Measurements from ENCODE around the gene DEK.
"Not testable (repeated sequence)": the region's sequence is repeated elsewhere in the genome, so short reads cannot be mapped to it uniquely, and the experiment has no call there.

Gene DEK

GRCh38 chr6:18226451-18227105 lies 37.8 kb downstream of the DEK start:
- DNase-seq; H3K4me3 ChIP-seq (ENCODE audit: low read depth, low read length); H3K27me3 ChIP-seq (replicated peaks); H3K27ac ChIP-seq; in situ Hi-C loops (cut with HindIII; ENCODE audit: low pct_ligation_motif_present, low sequenced_read_pairs): not testable (repeated sequence)
- H3K36me3 ChIP-seq (replicated peaks), result peaks cover 21% of the 10 kb centered on the region

DNA sequence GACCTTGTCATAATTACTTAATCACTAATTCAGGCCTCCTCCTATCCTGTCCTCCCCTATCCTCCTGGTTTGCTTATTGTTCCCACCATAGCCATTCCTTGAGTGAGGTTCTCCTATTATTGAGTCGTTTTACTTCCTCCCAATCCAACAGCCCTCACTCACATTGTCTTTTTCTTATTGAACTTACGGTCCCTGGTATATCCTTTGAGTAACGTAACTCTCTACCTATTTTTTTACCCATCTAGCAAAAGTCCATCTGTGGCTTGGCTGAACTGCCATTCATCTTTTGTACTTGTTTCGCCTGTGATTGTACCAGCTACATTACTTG lies 43.1 kb downstream of the DEK start:
- H3K36me3 ChIP-seq (replicated peaks), result peaks cover 11% of the 10 kb centered on the region

DNA sequence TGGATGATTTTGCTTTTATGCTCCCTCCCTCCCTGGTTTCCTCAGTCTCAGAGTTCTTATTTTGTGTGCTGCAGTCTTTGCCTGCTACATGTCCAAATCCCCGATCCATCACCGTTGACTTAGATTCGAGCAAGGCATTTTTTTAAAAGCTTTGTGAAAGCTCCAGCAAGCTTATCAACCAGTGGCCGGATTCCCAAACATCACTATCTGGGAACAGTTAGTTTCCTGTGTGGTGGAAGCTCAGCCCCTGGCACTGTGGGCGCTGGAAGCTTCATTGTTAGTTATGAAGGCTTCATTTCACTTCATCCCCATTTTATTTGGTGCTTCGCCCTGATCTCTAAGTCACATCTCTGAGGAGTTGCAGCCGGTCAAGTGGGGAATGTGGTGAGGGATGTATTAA lies 44.7 kb downstream of the DEK start:
- in situ Hi-C loops (cut with HindIII; ENCODE audit: low pct_ligation_motif_present, low sequenced_read_pairs), result no loop called here
- TF ChIP-seq, protein P1, sequence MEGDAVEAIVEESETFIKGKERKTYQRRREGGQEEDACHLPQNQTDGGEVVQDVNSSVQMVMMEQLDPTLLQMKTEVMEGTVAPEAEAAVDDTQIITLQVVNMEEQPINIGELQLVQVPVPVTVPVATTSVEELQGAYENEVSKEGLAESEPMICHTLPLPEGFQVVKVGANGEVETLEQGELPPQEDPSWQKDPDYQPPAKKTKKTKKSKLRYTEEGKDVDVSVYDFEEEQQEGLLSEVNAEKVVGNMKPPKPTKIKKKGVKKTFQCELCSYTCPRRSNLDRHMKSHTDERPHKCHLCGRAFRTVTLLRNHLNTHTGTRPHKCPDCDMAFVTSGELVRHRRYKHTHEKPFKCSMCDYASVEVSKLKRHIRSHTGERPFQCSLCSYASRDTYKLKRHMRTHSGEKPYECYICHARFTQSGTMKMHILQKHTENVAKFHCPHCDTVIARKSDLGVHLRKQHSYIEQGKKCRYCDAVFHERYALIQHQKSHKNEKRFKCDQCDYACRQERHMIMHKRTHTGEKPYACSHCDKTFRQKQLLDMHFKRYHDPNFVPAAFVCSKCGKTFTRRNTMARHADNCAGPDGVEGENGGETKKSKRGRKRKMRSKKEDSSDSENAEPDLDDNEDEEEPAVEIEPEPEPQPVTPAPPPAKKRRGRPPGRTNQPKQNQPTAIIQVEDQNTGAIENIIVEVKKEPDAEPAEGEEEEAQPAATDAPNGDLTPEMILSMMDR (IDR thresholded peaks at IDR 0.05; ENCODE audit: low read depth, low read length, missing control alignments), result no peak
- H3K27ac ChIP-seq, result no peak overlapping the region
- peaks cover 9% of the 10 kb centered on the region for H3K36me3 ChIP-seq (replicated peaks)
- no peaks in the 10 kb centered on the region for H3K27me3 ChIP-seq (replicated peaks)
- DNase-seq, result no peak
- no peak overlapping the region for H3K4me3 ChIP-seq (ENCODE audit: low read depth, low read length)

More for the DNA sequence above, 43.1 kb downstream of the DEK start:
- Histone ChIP-seq H3K27ac (no peak overlapping the region), H3K4me3 (ENCODE audit: low read depth, low read length) (no peak overlapping the region), H3K27me3 (replicated peaks) (no peaks in the 10 kb centered on the region)
- DNase-seq, result no peak
- TF ChIP-seq, protein P1 (IDR thresholded peaks at IDR 0.05; ENCODE audit: low read depth, low read length, missing control alignments), result no peak
- in situ Hi-C loops (cut with HindIII; ENCODE audit: low pct_ligation_motif_present, low sequenced_read_pairs), result no loop called here

DNA sequence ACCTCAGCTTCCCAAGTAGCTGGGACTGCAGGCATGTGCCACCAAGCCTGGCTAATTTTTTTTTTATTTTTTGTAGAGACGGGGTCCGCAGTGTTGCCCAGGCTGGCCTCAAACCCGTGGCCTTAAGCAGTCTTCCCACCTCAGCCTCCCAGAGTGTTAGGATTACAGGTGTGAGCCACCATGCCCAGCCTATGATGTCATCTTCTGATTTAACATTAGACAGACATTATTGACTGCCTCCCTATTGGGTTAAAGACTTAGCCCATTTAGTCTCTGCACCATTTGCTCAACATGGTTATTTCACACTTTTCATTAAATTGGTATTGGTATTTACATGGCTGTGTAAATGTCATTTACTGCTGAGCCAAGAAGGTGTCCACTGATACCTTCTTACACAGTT lies 46.1 kb downstream of the DEK start:
- in situ Hi-C loops (cut with HindIII; ENCODE audit: low pct_ligation_motif_present, low sequenced_read_pairs), result no loop called here

DNA sequence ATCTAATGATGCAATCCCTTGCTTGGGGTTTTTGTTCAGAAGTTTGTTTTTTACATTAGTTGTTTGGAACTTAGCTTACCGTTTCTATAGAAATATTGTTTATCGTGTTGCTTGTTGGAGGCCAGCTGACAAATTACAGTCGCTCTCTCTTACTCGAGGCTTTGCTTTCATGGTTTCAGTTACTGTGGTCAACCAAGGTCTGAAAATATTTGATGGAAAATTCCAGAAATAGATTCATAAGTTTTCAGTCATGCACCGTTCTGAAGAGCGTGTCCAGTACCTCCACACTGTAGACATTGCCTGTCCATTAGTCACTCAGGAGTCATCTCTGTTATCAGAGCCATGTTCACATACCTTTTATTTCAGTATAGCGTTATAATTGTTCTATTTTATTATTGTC lies 47.9 kb downstream of the DEK start:
- DNase-seq, result peak; percentile 79
- TF ChIP-seq, protein P1 (IDR thresholded peaks at IDR 0.05; ENCODE audit: low read depth, low read length, missing control alignments), result no peak
- in situ Hi-C loops (cut with HindIII; ENCODE audit: low pct_ligation_motif_present, low sequenced_read_pairs), result no loop called here
- H3K36me3 ChIP-seq (replicated peaks), result peaks cover 5% of the 10 kb centered on the region
- H3K27me3 ChIP-seq (replicated peaks), result no peaks in the 10 kb centered on the region
- H3K4me3 ChIP-seq (ENCODE audit: low read depth, low read length), result no peak overlapping the region
- H3K27ac ChIP-seq, result peak overlapping the region; percentile 57

More for the DNA sequence above, 46.1 kb downstream of the DEK start:
- Histone ChIP-seq H3K4me3 (ENCODE audit: low read depth, low read length) (no peak overlapping the region), H3K27me3 (replicated peaks) (no peaks in the 10 kb centered on the region), H3K27ac (no peak overlapping the region), H3K36me3 (replicated peaks) (peaks cover 9% of the 10 kb centered on the region)
- no peak for DNase-seq
- TF ChIP-seq, protein P1 (IDR thresholded peaks at IDR 0.05; ENCODE audit: low read depth, low read length, missing control alignments), result no peak

DNA sequence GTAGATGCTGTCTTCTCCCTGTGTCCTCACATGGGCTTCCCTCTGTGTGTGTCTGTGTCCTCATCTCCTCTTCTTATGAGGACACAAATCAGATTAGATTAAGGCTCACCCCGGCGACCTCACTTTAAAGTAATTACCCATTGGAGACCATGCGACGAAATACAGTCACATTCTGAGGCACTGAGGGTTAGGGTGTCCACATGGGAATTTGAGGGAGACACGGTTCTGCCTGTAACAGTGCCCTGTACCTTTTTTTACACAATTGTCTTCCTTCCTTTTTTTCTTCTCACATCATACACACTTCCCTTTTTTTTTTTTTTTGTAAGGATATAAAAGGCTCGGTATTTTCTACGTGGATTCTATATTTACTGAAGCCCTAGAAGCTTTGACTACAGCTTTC lies 48.9 kb downstream of the DEK start:
- no peaks in the 10 kb centered on the region for H3K36me3 ChIP-seq (replicated peaks)
- in situ Hi-C loops (cut with HindIII; ENCODE audit: low pct_ligation_motif_present, low sequenced_read_pairs), result no loop called here

More for the DNA sequence above, 48.9 kb downstream of the DEK start:
- DNase-seq, result no peak
- Histone ChIP-seq H3K4me3 (ENCODE audit: low read depth, low read length) (no peak overlapping the region), H3K27ac (no peak overlapping the region), H3K27me3 (replicated peaks) (no peaks in the 10 kb centered on the region)
- TF ChIP-seq, protein P1 (IDR thresholded peaks at IDR 0.05; ENCODE audit: low read depth, low read length, missing control alignments), result no peak

Measured in brain microvascular endothelial cell (primary cell).